HepG2 (cell line): ENCODE measurements around the gene KLHL33. TPM values are rescaled to one million over a fixed set of nuclear protein-coding genes. Genes with fewer than 3 reads are reported as not detected.
A peak's percentile ranks its signal among the peaks of the same experiment; 100 is the strongest.

Experiments
- CHD2 ChIP-seq: IDR thresholded peaks from 2 replicates; pipeline ENCODE4 v1.6.1; 2011; ENCODE audit warnings: low read depth, low read length, improper control_type of control experiment
- DZIP1 ChIP-seq: sonication (generic); formaldehyde crosslinking; IDR thresholded peaks from 2 replicates; pipeline ENCODE4 v1.5.0; 2020; ENCODE audit warnings: mild to moderate bottlenecking, missing genetic modification reagents
- HMGXB4 ChIP-seq, 2 experiments: sonication (generic) in 1 of 2; formaldehyde crosslinking in 1 of 2; IDR thresholded peaks; 2 replicates each; pipeline versions ENCODE4 v1.4.0 to v1.6.1; 2018 to 2020; ENCODE audit warnings: missing genetic modification reagents in 2 of 2, borderline replicate concordance in 1 of 2, low read depth in 1 of 2, mild to moderate bottlenecking in 1 of 2, missing biosample characterization in 1 of 2
- JUN ChIP-seq: sonication (generic); formaldehyde crosslinking; IDR thresholded peaks from 2 replicates; pipeline ENCODE4 v1.4.0; 2020; ENCODE audit warnings: mild to moderate bottlenecking, missing genetic modification reagents
- NFIB ChIP-seq: sonication (generic); formaldehyde crosslinking; IDR thresholded peaks from 2 replicates; pipeline ENCODE4 v1.9.0; 2021; ENCODE audit warnings: missing genetic modification reagents, mild to moderate bottlenecking, borderline replicate concordance
- SMC3 ChIP-seq: IDR thresholded peaks from 2 replicates; pipeline ENCODE4 v1.6.1; 2011; ENCODE audit warnings: low read length, improper control_type of control experiment
- TAF1 ChIP-seq: sonication (generic); formaldehyde crosslinking; IDR thresholded peaks from 2 replicates; pipeline ENCODE4 v1.4.0; 2020; ENCODE audit warnings: missing genetic modification reagents
- ZFP62 ChIP-seq: sonication (generic); formaldehyde crosslinking; IDR thresholded peaks from 2 replicates; pipeline ENCODE4 v1.4.0; 2020; ENCODE audit warnings: missing genetic modification reagents
- ZMYM3 ChIP-seq: sonication (generic); formaldehyde crosslinking; IDR thresholded peaks from 2 replicates; pipeline ENCODE4 v1.5.1; 2020; ENCODE audit warnings: mild to moderate bottlenecking, missing genetic modification reagents
- ZNF253 ChIP-seq: sonication (generic); formaldehyde crosslinking; IDR thresholded peaks from 2 replicates; pipeline ENCODE4 v1.8.0; 2022; ENCODE audit warnings: mild to moderate bottlenecking, missing genetic modification reagents, borderline replicate concordance
- ZNF30 ChIP-seq: sonication (generic); formaldehyde crosslinking; IDR thresholded peaks from 2 replicates; pipeline ENCODE4 v1.5.0; 2020; ENCODE audit warnings: mild to moderate bottlenecking, missing genetic modification reagents
- ZNF563 ChIP-seq: sonication (generic); formaldehyde crosslinking; IDR thresholded peaks from 2 replicates; pipeline ENCODE4 v1.8.0; 2022; ENCODE audit warnings: mild to moderate bottlenecking, moderate library complexity, missing genetic modification reagents
- ZNF841 ChIP-seq: sonication (generic); formaldehyde crosslinking; IDR thresholded peaks from 2 replicates; pipeline ENCODE4 v1.8.1; 2023; ENCODE audit warnings: missing genetic modification reagents, borderline replicate concordance
- polyA plus RNA-seq, 8 experiments: library from polyadenylated mRNA; depleted of rRNA in 3 of 8; stranded (reverse) in 7 of 8; unstranded in 1 of 8; fragments of >200 nt; fragmentation: Illumina TruSeq in 4 of 8; extraction: Trizol in 4 of 8; gene quantifications; 2 replicates each; pipeline versions ENCODE4 v1.2.1 to v1.2.3, GENCODE V29; 2011 to 2016; ENCODE audit warnings: low read depth in 4 of 8, missing spikeins in 1 of 8, mixed read lengths in 1 of 8; ENCODE audit not compliant: insufficient read depth in 1 of 8
- total RNA-seq, 5 experiments: library from RNA; depleted of rRNA; stranded (reverse); fragments of >200 nt; fragmentation: Illumina TruSeq; extraction: Trizol; gene quantifications; 2 replicates each; pipeline ENCODE4 v1.2.3, GENCODE V29; 2016; ENCODE audit warnings: low read depth in 1 of 5
- TF ChIP-seq, protein P1 (sequence below): IDR thresholded peaks from 2 replicates; pipeline ENCODE4 v1.6.1; 2016; ENCODE audit warnings: missing biosample characterization, missing genetic modification reagents, low read depth
- TF ChIP-seq, protein P2 (sequence below): sonication (generic); formaldehyde crosslinking; conservative IDR thresholded peaks from 2 replicates; pipeline ENCODE4 v1.8.0; 2022; ENCODE audit warnings: mild to moderate bottlenecking, moderate library complexity, missing genetic modification reagents
- TF ChIP-seq, protein P3 (sequence below): sonication (generic); formaldehyde crosslinking; IDR thresholded peaks from 2 replicates; pipeline ENCODE4 v1.5.1; 2020; ENCODE audit warnings: missing genetic modification reagents, mild to moderate bottlenecking, borderline replicate concordance

KLHL33 gene
- total and polyA plus RNA-seq, 2 of the 13 experiments (the other 11 are each of a cell fraction or from before 2014, with no cell fraction given) = not detected

GRCh38 chr14:20455355-20456300, 19.7 kb upstream of the KLHL33 start (continued):
- TF ChIP-seq, protein P1, sequence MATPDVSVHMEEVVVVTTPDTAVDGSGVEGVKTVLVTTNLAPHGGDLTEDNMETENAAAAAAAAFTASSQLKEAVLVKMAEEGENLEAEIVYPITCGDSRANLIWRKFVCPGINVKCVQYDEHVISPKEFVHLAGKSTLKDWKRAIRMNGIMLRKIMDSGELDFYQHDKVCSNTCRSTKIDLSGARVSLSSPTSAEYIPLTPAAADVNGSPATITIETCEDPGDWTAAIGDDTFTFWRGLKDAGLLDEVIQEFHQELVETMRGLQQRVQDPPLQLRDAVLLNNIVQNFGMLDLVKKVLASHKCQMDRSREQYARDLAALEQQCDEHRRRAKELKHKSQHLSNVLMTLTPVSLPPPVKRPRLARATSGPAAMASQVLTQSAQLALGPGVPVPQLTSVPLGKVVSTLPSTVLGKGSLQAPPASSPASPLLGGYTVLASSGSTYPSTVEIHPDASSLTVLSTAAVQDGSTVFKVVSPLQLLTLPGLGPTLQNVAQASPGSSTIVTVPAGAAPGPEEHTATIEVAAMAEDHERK (CRISPR knock-in tag) = no peak; the same call in 1 of the 2 replicates
- TF ChIP-seq DZIP1 (CRISPR knock-in tag) = 0 out of 2 replicates have a peak, but pooled peaks have one; percentile 1
- no peak; a peak in 1 of 4 replicates for TF ChIP-seq HMGXB4 (CRISPR knock-in tag; IDR thresholded peaks at IDR 0.05; ENCODE audit: borderline replicate concordance in 1 of 2, low read depth in 1 of 2)
- peak; percentile 55 for TF ChIP-seq ZNF563
- TF ChIP-seq NFIB (CRISPR knock-in tag) = no peak
- TF ChIP-seq ZNF30 (CRISPR knock-in tag) = no peak
- TF ChIP-seq, protein P2, sequence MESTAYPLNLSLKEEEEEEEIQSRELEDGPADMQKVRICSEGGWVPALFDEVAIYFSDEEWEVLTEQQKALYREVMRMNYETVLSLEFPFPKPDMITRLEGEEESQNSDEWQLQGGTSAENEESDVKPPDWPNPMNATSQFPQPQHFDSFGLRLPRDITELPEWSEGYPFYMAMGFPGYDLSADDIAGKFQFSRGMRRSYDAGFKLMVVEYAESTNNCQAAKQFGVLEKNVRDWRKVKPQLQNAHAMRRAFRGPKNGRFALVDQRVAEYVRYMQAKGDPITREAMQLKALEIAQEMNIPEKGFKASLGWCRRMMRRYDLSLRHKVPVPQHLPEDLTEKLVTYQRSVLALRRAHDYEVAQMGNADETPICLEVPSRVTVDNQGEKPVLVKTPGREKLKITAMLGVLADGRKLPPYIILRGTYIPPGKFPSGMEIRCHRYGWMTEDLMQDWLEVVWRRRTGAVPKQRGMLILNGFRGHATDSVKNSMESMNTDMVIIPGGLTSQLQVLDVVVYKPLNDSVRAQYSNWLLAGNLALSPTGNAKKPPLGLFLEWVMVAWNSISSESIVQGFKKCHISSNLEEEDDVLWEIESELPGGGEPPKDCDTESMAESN (CRISPR knock-in tag) = peak; percentile 11; the same call in 1 of the 2 replicates
- peak; percentile 5; the same call in 1 of the 2 replicates for TF ChIP-seq SMC3
- peak; percentile 82; the same call in 1 of the 2 replicates for TF ChIP-seq ZNF253
- no peak for TF ChIP-seq ZNF841 (CRISPR knock-in tag)
- peak; percentile 89 for TF ChIP-seq CHD2
- no peak for TF ChIP-seq ZFP62 (CRISPR knock-in tag)
- TF ChIP-seq, protein P3, sequence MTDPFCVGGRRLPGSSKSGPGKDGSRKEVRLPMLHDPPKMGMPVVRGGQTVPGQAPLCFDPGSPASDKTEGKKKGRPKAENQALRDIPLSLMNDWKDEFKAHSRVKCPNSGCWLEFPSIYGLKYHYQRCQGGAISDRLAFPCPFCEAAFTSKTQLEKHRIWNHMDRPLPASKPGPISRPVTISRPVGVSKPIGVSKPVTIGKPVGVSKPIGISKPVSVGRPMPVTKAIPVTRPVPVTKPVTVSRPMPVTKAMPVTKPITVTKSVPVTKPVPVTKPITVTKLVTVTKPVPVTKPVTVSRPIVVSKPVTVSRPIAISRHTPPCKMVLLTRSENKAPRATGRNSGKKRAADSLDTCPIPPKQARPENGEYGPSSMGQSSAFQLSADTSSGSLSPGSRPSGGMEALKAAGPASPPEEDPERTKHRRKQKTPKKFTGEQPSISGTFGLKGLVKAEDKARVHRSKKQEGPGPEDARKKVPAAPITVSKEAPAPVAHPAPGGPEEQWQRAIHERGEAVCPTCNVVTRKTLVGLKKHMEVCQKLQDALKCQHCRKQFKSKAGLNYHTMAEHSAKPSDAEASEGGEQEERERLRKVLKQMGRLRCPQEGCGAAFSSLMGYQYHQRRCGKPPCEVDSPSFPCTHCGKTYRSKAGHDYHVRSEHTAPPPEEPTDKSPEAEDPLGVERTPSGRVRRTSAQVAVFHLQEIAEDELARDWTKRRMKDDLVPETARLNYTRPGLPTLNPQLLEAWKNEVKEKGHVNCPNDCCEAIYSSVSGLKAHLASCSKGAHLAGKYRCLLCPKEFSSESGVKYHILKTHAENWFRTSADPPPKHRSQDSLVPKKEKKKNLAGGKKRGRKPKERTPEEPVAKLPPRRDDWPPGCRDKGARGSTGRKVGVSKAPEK (CRISPR knock-in tag) = no peak
- no peak for TF ChIP-seq JUN (CRISPR knock-in tag)
- no peak for TF ChIP-seq ZMYM3 (CRISPR knock-in tag)
- peak; percentile 8; the same call in 1 of the 2 replicates for TF ChIP-seq TAF1 (CRISPR knock-in tag)
